HCT116 (cell line): Measurements from ENCODE around the gene SFXN5. TPM values are rescaled to one million over a fixed set of nuclear protein-coding genes. Genes with fewer than 3 reads are reported as not detected.

Source experiments
- ATAC-seq: fragments of 200-7000 bp; cut with Tn5 transposase; 2 replicates; pipeline ENCODE4 v1.9.1; 2020; ENCODE audit warnings: mild to moderate bottlenecking, moderate library complexity
- BruUV-seq: library from RNA; stranded (reverse); fragments of 400-500 nt; replicated peaks from 2 replicates; lab custom pipeline; 2021; lab: Mats Ljungman, UMichigan
- CTCF ChIA-PET: fragments of 300-600 bp; sonication (Branson Sonifier 250); formaldehyde crosslinking; loops from one replicate; lab custom pipeline; 2021; ENCODE audit warnings: antibody characterized with exemption; lab: Charles Lee
- POLR2A ChIA-PET: fragments of 300-600, 350-600 bp; sonication (Branson Sonifier 250); formaldehyde crosslinking; loops from one replicate; lab custom pipeline; 2021; ENCODE audit warnings: antibody characterized with exemption; lab: Charles Lee
- RAD21 ChIA-PET, 2 experiments: fragments of 300-600 bp; sonication (Branson Sonifier 250); formaldehyde crosslinking; loops; one replicate each; lab custom pipeline; 2023; ENCODE audit warnings: low total read pairs in 2 of 2; ENCODE audit not compliant: uncharacterized antibody in 2 of 2, unreplicated experiment in 2 of 2, low non-redundant PET in 1 of 2; lab: Charles Lee
- DNase-seq: peaks from one replicate; pipeline ENCODE4 v3.0.0-alpha.2; 2010; ENCODE audit warnings: low read depth, low spot score
- H2AFZ ChIP-seq: fragments of 200-600 bp; shearing (Covaris generic), sonication (generic); 2 replicates; pipeline ENCODE4 v1.6.1; 2017; ENCODE audit warnings: low read depth, mixed run types, mixed read lengths, antibody characterized with exemption, low read length; ENCODE audit not compliant: poor library complexity, severe bottlenecking
- H3K27ac ChIP-seq: 2 replicates; pipeline ENCODE4 v1.5.1; 2012; ENCODE audit warnings: low read depth, low read length
- H3K27me3 ChIP-seq: fragments of 200-600 bp; sonication (generic); 2 replicates; pipeline ENCODE4 v1.6.1; 2016; ENCODE audit warnings: mixed run types, low read length, mixed read lengths; ENCODE audit not compliant: insufficient read depth
- H3K36me3 ChIP-seq, 2 experiments: fragments of 200-500 bp in 1 of 2; fragments of 200-600 bp in 1 of 2; sonication (Bioruptor generic) in 1 of 2; sonication (generic) in 1 of 2; 2 replicates each; pipeline versions ENCODE4 v1.5.1 to v1.6.1; 2014 to 2016; ENCODE audit warnings: low read length in 2 of 2, inconsistent platforms in 1 of 2, mixed read lengths in 1 of 2, mixed run types in 1 of 2; ENCODE audit not compliant: insufficient read depth in 2 of 2, control insufficient read depth in 1 of 2
- H3K4me1 ChIP-seq, 2 experiments: fragments of 200-600 bp in 1 of 2; sonication (generic) in 1 of 2; 2 replicates each; pipeline versions ENCODE4 v1.5.1 to v1.6.1; 2012 to 2017; ENCODE audit warnings: low read length in 2 of 2, inconsistent platforms in 1 of 2, mild to moderate bottlenecking in 1 of 2, mixed read lengths in 1 of 2, mixed run types in 1 of 2, moderate library complexity in 1 of 2; ENCODE audit not compliant: insufficient read depth in 2 of 2, control insufficient read depth in 1 of 2
- H3K4me2 ChIP-seq: fragments of 200-600 bp; sonication (generic); 2 replicates; pipeline ENCODE4 v1.6.1; 2017; ENCODE audit warnings: mixed run types, low read length, mixed read lengths
- H3K4me3 ChIP-seq, 2 experiments: fragments of 200-600 bp in 1 of 2; sonication (generic) in 1 of 2; replicated peaks in 1 of 2; 2 replicates each; pipeline ENCODE4 v1.5.1; 2011 to 2016; ENCODE audit warnings: low read length in 2 of 2, control low read depth in 1 of 2, low read depth in 1 of 2, mild to moderate bottlenecking in 1 of 2, mixed read lengths in 1 of 2, mixed run types in 1 of 2
- H3K79me2 ChIP-seq: fragments of 200-600 bp; sonication (generic); 2 replicates; pipeline ENCODE4 v1.6.1; 2017; ENCODE audit warnings: mild to moderate bottlenecking, mixed run types, low read length, moderate library complexity, mixed read lengths; ENCODE audit not compliant: insufficient read depth
- H3K9ac ChIP-seq: fragments of 200-600 bp; sonication (generic); 2 replicates; pipeline ENCODE4 v1.6.1; 2016; ENCODE audit warnings: low read length, mixed read lengths
- H3K9me2 ChIP-seq: fragments of 200-600 bp; sonication (generic), shearing (Covaris generic); 2 replicates; pipeline ENCODE4 v1.6.1; 2017; ENCODE audit warnings: mixed run types, mild to moderate bottlenecking, moderate library complexity; ENCODE audit not compliant: insufficient read depth
- H3K9me3 ChIP-seq, 2 experiments: fragments of 200-500 bp in 1 of 2; fragments of 200-600 bp in 1 of 2; sonication (Bioruptor generic) in 1 of 2; sonication (generic) in 1 of 2; 2 replicates each; pipeline ENCODE4 v1.6.1; 2014 to 2017; ENCODE audit warnings: low read length in 2 of 2, mixed read lengths in 2 of 2, inconsistent platforms in 1 of 2, low read depth in 1 of 2, mild to moderate bottlenecking in 1 of 2, mixed run types in 1 of 2, moderate library complexity in 1 of 2; ENCODE audit not compliant: control insufficient read depth in 1 of 2, insufficient read depth in 1 of 2
- H4K20me1 ChIP-seq: fragments of 200-600 bp; sonication (generic), shearing (Covaris generic); 2 replicates; pipeline ENCODE4 v1.6.1; 2017; ENCODE audit warnings: mixed run types, mild to moderate bottlenecking, moderate library complexity; ENCODE audit not compliant: insufficient read depth
- ATF3 ChIP-seq: IDR thresholded peaks from 2 replicates; pipeline ENCODE4 v1.6.1; 2012
- CBX3 ChIP-seq: IDR thresholded peaks from 2 replicates; pipeline ENCODE4 v1.6.1; 2012; ENCODE audit warnings: low read depth
- CEBPB ChIP-seq: IDR thresholded peaks from 2 replicates; pipeline ENCODE4 v1.6.1; 2012; ENCODE audit warnings: low read depth
- CTCF ChIP-seq, 3 experiments: fragments of 200-600 bp in 1 of 3; sonication (generic) in 1 of 3; IDR thresholded peaks in 2 of 3; conservative IDR thresholded peaks in 1 of 3; 2 replicates each; pipeline ENCODE4 v1.5.1; 2012 to 2017; ENCODE audit warnings: low read depth in 2 of 3, low read length in 2 of 3, antibody characterized with exemption in 1 of 3, borderline replicate concordance in 1 of 3, control low read depth in 1 of 3, mild to moderate bottlenecking in 1 of 3, mixed read lengths in 1 of 3, mixed run types in 1 of 3, moderate library complexity in 1 of 3; ENCODE audit not compliant: insufficient read depth in 1 of 3
- EGR1 ChIP-seq: IDR thresholded peaks from 2 replicates; pipeline ENCODE4 v1.6.1; 2012; ENCODE audit warnings: low read depth
- ELF1 ChIP-seq: IDR thresholded peaks from 2 replicates; pipeline ENCODE4 v1.6.1; 2012; ENCODE audit warnings: low read depth, borderline replicate concordance
- EZH2phosphoT487 ChIP-seq: fragments of 200-600 bp; IDR thresholded peaks from 2 replicates; pipeline ENCODE4 v1.6.1; 2018; ENCODE audit warnings: antibody characterized with exemption, borderline replicate concordance
- JUND ChIP-seq: IDR thresholded peaks from 2 replicates; pipeline ENCODE4 v1.6.1; 2012
- RAD21 ChIP-seq: IDR thresholded peaks from 2 replicates; pipeline ENCODE4 v1.6.1; 2012; ENCODE audit warnings: low read depth, mild to moderate bottlenecking
- SIN3A ChIP-seq: IDR thresholded peaks from 2 replicates; pipeline ENCODE4 v1.6.1; 2012; ENCODE audit warnings: low read depth
- SP1 ChIP-seq: IDR thresholded peaks from 2 replicates; pipeline ENCODE4 v1.6.1; 2012; ENCODE audit warnings: low read depth
- SRF ChIP-seq: IDR thresholded peaks from 2 replicates; pipeline ENCODE4 v1.6.1; 2012; ENCODE audit warnings: low read depth
- TCF7L2 ChIP-seq: IDR thresholded peaks from 2 replicates; pipeline ENCODE4 v1.7.0; 2011; ENCODE audit warnings: borderline replicate concordance, inconsistent platforms; ENCODE audit not compliant: insufficient read depth, insufficient read length; ENCODE audit errors: extremely low read depth
- YY1 ChIP-seq: IDR thresholded peaks from 2 replicates; pipeline ENCODE4 v1.6.1; 2011; ENCODE audit warnings: low read length, low read depth, moderate library complexity, mild to moderate bottlenecking; ENCODE audit not compliant: insufficient replicate concordance; ENCODE audit errors: extremely low read depth
- ZFX ChIP-seq: fragments of 450-650 bp; IDR thresholded peaks from 2 replicates; pipeline ENCODE4 v1.6.1; 2017
- ZNF274 ChIP-seq: fragments of 200-500 bp; sonication (Bioruptor generic); IDR thresholded peaks from 2 replicates; pipeline ENCODE4 v1.6.1; 2014; ENCODE audit warnings: mild to moderate bottlenecking, low read depth, low read length, inconsistent platforms
- intact Hi-C: fragments of 100-400 bp; cut with micrococcal nuclease; formaldehyde crosslinking; loops from 2 replicates; pipeline ENCODE4 v1.10.0; 2022
- total RNA-seq: library from RNA; stranded (reverse); gene quantifications from one replicate; pipeline ENCODE4 v1.2.1, GENCODE V29; 2021; ENCODE audit not compliant: unreplicated experiment

SFXN5 gene
- total RNA-seq, 1 experiment from 2014 or later: 10.0 TPM

GRCh38 chr2:73117441-73117840, 45.9 kb upstream of the SFXN5 start:
- intact Hi-C loops: no loop called here
- Histone ChIP-seq H3K9me2 (no peaks in the 10 kb centered on the region), H3K79me2 (no peaks in the 10 kb centered on the region), H4K20me1 (no peaks in the 10 kb centered on the region), H2AFZ (no peak overlapping the region), H3K27ac (no peak overlapping the region), H3K36me3 (no peaks in the 10 kb centered on the region)
- no peak for DNase-seq
- ATAC-seq: no peak
- POLR2A ChIA-PET: no interaction called here
- TF ChIP-seq EGR1: no peak
- TF ChIP-seq TCF7L2: no peak
- no peak for TF ChIP-seq RAD21
- TF ChIP-seq YY1: no peak
- no peak for TF ChIP-seq SP1
- TF ChIP-seq ZNF274: no peak
- no peak for TF ChIP-seq ATF3
- no peak for TF ChIP-seq SIN3A
- no peak for TF ChIP-seq JUND
- TF ChIP-seq ZFX: no peak
- no peak for TF ChIP-seq CBX3
- TF ChIP-seq, all 23 proteins: peak for 0
- no TSS peak for BruUV-seq
- Histone ChIP-seq H3K9ac (no peak overlapping the region), H3K9me3 (no peaks in the 10 kb centered on the region), H3K4me2 (no peak overlapping the region), H3K4me1 (peaks cover 7 to 12% of the 10 kb centered on the region in 2 experiments; a peak in 3 of 4 replicates), H3K4me3 (no peak overlapping the region), H3K27me3 (no peaks in the 10 kb centered on the region)
- CTCF ChIA-PET: no interaction called here
- RAD21 ChIA-PET: no interaction called here

GRCh38 chr2:73116182-73116960, 44.9 kb upstream of the SFXN5 start:
- ATAC-seq (no peak), DNase-seq (no peak)
- no peak for TF ChIP-seq ATF3
- TF ChIP-seq ZNF274: no peak
- no peak for TF ChIP-seq ZFX
- no peak for TF ChIP-seq CEBPB
- TF ChIP-seq SRF: no peak
- no peak for TF ChIP-seq EGR1
- TF ChIP-seq CTCF (IDR thresholded peaks at IDR 0.05 in 2 of 3, conservative IDR thresholded peaks at IDR 0.05 in 1 of 3; ENCODE audit: borderline replicate concordance in 1 of 3, insufficient read depth in 1 of 3, low read depth in 2 of 3, low read length in 2 of 3): no peak
- TF ChIP-seq ELF1: no peak
- TF ChIP-seq EZH2phosphoT487: no peak
- ChIA-PET POLR2A (no interaction called here), RAD21 (no interaction called here), CTCF (no interaction called here)
- H3K4me1 ChIP-seq: peaks cover 7 to 13% of the 10 kb centered on the region in 2 experiments
- H3K27ac ChIP-seq: no peak overlapping the region
- no TSS peak for BruUV-seq
- no peaks in the 10 kb centered on the region for H3K9me3 ChIP-seq
- no peak overlapping the region for H3K4me2 ChIP-seq
- no peaks in the 10 kb centered on the region for H3K27me3 ChIP-seq
- intact Hi-C loops: no loop called here
- H3K36me3 ChIP-seq: no peaks in the 10 kb centered on the region
- no peak overlapping the region for H3K9ac ChIP-seq
- no peaks in the 10 kb centered on the region for H4K20me1 ChIP-seq
- no peaks in the 10 kb centered on the region for H3K9me2 ChIP-seq
- H3K79me2 ChIP-seq: peaks cover 10% of the 10 kb centered on the region
- no peak overlapping the region for H2AFZ ChIP-seq
- H3K4me3 ChIP-seq: no peak overlapping the region
